Measurements from ENCODE around the gene RAPGEF1.

Gene RAPGEF1

DNA sequence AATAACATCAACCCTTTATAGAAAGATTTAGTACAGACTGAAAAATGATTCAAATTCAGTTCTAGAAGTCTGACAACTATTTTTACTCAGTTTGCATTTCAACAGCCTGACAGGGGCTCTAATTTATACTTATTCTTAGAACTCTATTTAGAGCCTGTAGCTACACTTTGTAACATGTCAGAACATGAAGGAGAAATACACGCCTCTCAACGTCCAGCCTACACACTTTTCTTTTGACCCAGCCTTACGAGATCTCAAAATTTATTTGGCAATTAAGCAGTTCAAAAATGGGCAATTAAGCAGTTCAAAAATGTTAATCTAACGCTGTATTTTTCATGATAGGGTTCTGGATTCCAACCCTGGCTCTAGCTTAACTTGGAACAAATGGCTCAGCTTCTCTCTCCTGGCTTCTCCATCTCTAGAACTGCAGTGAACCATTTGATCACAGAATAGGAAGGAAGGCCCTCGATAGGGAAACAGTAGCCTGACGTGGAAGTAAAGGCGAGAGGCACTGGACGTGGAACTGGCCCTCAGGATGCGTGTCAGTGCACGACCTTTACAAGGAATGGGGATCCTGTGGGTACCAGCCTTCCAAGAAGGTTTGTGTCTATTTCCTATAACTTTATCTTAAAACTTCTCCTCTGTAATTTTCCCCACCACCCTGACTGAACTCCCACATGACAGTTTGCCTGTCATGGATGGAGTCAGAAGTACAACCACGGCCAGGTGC is 128.1 kb downstream of the RAPGEF1 start:
- in situ Hi-C loops (cut with MboI; ENCODE audit: low sequenced_read_pairs): no loop called here

- in situ Hi-C loops (cut with MboI; ENCODE audit: low sequenced_read_pairs): no loop called here
Observed at GRCh38 chr9:131610231-131610761, 129.6 kb downstream of the RAPGEF1 start.

- in situ Hi-C loops (cut with MboI; ENCODE audit: low sequenced_read_pairs): no loop called here
Observed at GRCh38 chr9:131609099-131609830, 130.6 kb downstream of the RAPGEF1 start.

DNA sequence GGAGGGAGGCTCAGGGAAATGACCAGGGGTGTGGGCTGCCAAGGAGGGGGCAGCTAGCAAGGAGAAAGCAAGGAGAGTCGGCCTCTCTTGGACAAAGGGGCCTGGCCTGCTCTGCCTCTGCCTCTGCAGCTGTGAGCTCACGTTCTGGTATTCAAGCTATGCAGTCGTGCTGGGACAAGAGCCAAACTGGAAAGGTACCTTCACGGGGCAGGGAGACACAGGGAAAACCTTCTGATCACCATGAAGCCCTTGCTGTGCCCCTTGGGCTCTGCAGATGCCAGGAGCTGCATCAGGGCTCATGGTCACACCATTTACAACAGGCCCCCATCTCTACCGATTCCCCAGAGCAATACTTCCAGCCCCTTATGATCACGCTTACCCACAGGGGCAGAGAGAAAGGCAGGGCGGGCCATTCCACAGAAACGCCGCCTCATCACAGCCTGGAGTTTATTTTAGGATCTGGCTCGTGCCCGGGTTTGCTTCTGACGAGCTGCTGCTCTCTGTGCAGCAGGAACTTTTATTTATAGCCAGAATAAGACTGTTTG is 131.3 kb downstream of the RAPGEF1 start:
- in situ Hi-C loops (cut with MboI; ENCODE audit: low sequenced_read_pairs): no loop called here

DNA sequence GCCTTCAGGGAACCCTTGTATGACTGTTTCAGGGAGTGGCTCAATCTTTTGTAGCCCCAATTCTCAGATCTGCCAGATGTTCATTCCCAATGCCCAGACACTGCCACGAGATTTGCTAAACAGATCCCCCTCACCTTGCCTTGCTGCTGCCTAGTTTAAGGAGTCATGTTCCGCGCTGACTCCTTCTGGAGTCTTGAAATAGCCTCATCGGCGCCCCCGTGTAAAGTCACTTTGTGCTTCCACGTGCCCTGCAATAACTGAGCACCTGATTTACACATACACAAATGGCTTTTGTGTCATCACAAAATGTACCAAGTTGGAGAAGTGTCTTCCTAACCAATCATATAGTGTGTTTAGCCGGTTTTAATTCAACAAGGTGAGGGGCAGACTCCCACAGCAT is 132.3 kb downstream of the RAPGEF1 start:
- in situ Hi-C loops (cut with MboI; ENCODE audit: low sequenced_read_pairs): no loop called here

DNA sequence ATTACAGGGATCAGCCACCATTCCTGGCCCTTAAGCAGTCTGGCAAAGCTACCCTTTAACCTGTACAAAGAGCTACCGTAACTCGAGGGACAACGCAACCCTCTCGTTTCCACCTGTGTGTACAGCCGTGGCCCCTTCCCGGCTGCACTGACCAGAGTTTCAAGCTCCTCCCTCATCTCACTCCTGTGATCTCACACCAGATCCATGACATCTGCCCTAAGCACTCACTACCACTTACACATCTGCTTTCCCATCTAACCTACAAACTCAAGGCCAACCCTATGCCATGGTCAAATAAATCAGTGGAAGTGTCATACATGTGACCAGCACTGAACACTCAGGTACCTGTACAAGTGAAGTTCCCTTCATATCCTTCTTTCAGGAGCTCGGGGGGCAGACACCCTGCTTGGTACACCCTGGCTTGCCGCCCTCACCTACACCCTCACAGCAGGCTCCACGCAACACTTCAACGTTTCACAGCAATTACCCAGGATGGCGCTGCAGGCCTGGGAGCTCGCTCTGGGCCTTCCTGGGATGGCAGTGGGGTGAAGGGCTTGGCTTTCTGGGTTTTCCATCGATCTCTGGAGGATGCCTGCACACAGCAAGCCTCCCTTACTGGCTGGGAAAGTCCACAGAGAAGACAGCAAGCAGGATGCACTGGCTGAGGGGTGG is 132.8 kb downstream of the RAPGEF1 start:
- in situ Hi-C loops (cut with MboI; ENCODE audit: low sequenced_read_pairs): no loop called here

DNA sequence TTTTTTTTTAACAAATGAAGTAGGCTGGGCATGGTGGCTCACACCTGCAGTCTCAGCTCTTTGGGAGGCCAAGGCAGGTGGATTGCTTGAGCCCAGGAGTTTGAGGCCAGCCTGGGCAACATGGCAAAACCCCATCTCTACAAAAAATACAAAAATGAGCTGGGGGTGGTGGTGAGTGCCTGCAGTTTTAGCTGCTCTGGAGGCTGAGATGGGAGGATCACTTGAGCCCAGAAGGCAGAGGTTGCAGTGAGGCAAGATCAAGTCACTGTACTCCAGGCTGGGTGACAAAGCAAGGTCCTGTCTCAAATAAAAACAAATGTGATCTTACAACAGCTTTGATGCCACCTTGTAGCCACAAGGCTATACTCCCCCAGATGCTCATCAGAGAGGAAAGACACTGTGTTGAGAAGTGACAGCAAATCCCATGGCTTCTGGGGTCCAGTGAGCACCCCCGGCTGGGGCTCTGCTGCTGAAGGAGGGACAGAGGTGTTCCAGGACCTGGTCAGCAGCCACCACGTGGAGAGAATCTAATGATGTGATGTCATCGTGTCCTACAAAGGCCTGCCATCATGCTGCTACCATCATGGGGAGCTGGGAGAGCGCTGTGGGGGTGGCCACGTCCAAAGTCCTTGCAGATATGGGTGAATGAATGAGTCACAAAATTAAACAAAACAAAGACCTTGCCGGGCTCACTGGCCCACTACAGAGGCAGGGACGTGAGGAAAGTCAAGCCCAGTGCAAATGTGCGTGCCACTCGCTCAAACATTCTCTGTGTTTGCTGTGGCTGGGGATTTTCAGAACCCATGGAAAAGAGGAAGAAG is 133.9 kb downstream of the RAPGEF1 start:
- in situ Hi-C loops (cut with MboI; ENCODE audit: low sequenced_read_pairs): no loop called here

DNA sequence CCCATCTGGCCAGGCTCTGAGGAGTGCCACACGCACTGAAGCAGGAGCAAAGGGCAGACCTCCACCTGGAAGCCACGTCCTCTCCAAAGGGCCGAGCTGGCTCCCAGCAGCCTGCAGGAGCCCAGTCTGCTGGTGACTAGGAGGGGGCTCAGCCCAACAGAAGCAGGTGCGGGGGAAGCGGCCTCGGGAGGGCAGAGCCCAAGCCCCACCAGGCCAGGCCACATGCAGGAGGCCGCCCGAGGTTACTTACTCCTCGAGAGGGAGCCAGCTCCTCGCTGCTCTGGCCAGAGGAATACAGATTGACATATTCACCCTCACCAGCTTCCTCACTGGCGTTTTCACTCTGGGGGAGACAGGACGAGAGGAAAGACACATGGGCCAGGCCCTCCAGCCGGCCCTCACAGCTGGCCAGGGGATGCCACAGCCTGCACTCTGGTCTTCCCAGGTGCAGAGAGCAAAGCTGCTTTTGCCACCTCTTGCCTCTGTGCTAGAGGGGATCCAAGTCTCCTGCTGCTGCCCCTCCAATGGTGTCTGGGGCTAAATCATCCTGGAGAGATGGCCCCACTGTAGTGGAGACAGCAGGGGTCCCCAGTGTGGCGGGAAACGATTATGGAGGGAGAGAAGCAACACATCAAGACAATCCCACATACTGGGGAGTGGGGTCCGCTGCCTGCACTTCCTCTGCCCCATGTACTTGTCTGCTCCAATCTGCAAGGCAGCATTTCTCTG is 136.0 kb downstream of the RAPGEF1 start:
- in situ Hi-C loops (cut with MboI; ENCODE audit: low sequenced_read_pairs): no loop called here

GRCh38 chr9:131603199-131603598 is 136.7 kb downstream of the RAPGEF1 start:
- in situ Hi-C loops (cut with MboI; ENCODE audit: low sequenced_read_pairs): no loop called here

DNA sequence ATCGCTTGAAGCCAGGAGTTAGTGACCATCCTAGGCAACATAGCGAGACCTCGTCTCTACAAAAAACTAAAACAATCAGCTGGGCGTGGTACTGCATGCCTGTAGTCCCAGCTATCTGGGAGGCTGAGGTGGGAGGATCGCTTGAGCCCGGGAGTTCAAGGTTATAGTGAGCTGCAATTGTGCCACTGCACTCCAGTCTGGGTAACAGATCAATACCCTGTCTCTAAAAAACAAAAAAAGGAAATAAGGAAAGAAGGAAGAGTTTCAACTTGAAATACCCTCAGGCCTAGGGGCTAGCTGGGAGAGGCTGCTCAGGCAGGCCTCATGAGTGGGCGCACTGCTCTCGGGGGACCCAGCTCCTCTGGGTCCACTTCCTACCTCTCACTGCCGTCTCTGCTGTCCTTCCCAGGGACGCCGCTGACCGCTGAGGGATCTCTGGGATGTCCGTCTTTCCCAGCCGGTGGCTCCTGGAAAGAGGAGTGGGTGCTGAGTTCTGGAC is 138.1 kb downstream of the RAPGEF1 start:
- in situ Hi-C loops (cut with MboI; ENCODE audit: low sequenced_read_pairs): no loop called here

DNA sequence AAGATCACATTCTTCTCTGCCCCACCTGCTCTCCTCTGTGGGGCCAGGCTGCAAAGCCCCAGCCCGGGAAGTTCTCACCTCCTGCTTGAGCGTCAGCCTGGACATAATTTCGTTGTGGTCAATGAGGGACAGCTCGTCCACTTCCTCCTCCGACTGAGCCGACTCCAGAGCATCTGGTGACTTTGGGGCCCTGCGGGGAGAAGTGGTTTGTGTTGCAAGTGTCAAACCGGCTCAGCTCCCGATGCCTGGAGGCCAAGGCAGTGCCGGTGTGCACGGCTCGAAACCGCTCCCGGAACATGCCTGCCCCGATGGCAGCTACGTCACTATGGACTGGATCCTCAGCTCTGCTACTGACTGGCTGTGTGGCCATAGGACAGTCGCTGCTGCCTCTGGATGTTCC is 141.8 kb downstream of the RAPGEF1 start:
- in situ Hi-C loops (cut with MboI; ENCODE audit: low sequenced_read_pairs): no loop called here

- in situ Hi-C loops (cut with MboI; ENCODE audit: low sequenced_read_pairs): no loop called here
Observed at GRCh38 chr9:131597246-131597645, 142.6 kb downstream of the RAPGEF1 start.

GRCh38 chr9:131596430-131596743 is 143.5 kb downstream of the RAPGEF1 start:
- in situ Hi-C loops (cut with MboI; ENCODE audit: low sequenced_read_pairs): no loop called here

DNA sequence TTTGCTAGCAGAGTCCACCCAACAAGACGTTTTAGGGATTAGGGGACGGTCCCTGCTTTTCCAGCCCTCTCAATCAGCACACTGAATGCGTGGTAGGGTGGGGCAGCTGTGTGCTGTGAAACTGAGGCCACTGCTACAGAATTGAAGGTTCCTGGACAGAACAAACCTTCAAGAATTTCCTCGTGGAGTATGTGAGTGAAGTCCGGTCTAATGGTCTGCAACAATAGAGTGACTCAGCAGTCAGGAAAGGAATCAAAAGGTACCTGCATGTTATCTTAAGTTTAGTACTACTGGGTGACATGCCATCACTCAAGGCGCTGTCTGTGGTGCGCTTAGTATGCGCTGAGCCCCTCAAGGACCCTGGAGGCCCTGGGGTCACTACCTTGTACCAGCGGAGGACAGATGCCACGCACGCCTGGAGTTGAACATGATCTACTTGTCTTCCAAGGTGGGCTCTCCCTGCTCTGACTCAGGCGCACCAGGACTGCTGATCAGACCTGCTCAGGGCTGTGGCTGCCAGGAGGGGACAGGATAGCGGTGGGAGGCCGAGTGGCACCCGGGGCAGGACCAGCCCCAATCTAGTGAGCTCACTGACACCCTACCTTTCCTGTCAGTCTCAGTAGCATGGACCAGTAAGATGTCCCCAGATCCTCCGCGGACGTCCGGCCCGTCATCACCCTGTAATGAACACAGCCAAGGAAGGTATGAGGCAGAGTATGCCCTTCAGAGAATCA is 144.0 kb downstream of the RAPGEF1 start:
- in situ Hi-C loops (cut with MboI; ENCODE audit: low sequenced_read_pairs): no loop called here

DNA sequence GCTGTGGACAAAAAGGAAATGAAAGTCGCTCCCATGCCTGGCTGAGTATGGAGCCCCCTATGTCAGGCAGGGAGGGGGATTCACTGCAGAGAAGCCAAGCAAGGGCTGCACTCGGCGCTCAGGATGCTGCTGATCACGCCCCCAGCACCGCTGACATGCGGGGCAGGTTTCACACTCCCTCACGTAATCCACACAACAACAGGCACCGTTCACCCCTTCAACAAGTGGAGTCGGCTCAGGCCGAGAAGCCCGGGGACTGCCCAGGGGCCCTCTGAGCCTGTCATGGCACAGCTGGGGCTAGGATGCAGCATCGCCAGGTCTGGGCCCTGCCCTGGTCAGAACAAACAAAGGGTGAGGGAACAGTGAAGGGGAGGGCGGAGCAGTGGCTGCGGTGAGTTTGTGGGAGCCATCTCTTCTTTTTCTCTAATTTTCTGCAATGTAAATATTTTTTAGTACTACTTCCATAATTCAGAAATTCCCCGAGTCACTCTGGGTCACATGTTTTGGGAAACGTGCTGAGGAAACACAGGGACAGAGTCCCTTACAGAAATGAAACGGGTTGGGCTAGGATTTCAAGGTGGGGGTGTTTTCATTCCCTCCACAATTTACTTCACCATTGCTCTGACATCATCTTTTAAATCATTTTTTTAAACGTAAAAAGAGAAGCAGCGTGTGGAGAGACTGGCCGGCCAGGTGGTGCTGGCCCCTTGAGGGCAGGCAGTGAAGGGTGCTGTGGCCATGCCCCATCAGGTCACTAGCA is 144.8 kb downstream of the RAPGEF1 start:
- in situ Hi-C loops (cut with MboI; ENCODE audit: low sequenced_read_pairs): no loop called here

DNA sequence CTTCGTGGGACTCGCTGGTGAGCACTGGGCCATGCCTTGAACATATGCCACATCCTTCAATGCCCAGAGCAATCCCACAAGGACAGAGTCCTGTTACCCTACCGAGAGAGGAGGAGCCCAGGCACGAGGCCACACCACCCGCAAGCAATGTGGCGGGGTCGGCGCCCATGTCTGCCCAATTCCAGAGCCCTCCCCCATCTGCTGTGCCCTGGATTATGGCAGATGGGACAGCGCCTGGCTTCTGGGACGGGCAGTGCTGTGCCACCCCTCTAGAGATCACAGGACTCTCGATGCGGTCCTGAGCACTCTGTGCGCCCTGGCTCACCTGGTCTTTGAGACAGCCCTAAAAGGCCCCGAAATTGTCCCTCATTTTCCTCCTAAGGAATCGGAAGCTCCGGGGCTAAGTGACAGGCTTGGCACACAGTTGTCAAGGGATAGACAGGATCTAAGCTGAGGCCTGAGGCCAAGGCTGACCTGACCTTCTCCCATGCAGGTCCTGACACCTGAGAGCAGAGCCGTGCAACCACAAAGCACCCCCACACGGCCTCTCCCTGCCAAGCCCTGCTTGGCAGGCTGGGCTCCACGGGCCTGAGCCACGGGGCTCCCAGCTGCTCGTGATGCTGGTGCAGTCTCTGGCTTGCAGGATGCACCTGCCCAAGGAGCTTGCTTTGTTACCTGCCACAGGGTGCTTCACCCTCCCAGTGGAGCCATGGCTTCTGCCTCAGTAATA is 145.8 kb downstream of the RAPGEF1 start:
- in situ Hi-C loops (cut with MboI; ENCODE audit: low sequenced_read_pairs): no loop called here

GRCh38 chr9:131593091-131593820 is 146.6 kb downstream of the RAPGEF1 start:
- in situ Hi-C loops (cut with MboI; ENCODE audit: low sequenced_read_pairs): no loop called here

All from hTERT RPE-1 (cell line).